HT1080 (cell line): ENCODE measurements around the gene CABLES1. TPM values are rescaled to one million over a fixed set of nuclear protein-coding genes. Genes with fewer than 3 reads are reported as not detected.
A peak's percentile ranks its signal among the peaks of the same experiment; 100 is the strongest.

Source experiments
- DNase-seq: peaks from one replicate; pipeline ENCODE4 v3.0.0-alpha.2; 2015; ENCODE audit warnings: low read depth
- total RNA-seq: library from RNA; depleted of rRNA; stranded (reverse); fragments of >200 nt; shearing (Covaris generic); gene quantifications from 2 replicates; pipeline ENCODE4 v1.2.3, GENCODE V29; 2014

The CABLES1 gene
- total RNA-seq, 1 experiment from 2014 or later: 5.3 TPM

GRCh38 chr18:23165271-23166068 lies 30.2 kb downstream of the CABLES1 start:
- DNase-seq: no peak

- DNase-seq: no peak
Observed at GRCh38 chr18:23166891-23167541, 31.7 kb downstream of the CABLES1 start.

- DNase-seq: no peak
Observed at GRCh38 chr18:23169673-23170044, 34.4 kb downstream of the CABLES1 start.

GRCh38 chr18:23170137-23170536 lies 34.9 kb downstream of the CABLES1 start:
- DNase-seq: no peak

GRCh38 chr18:23171581-23172156 lies 36.4 kb downstream of the CABLES1 start:
- DNase-seq: no peak

- DNase-seq: no peak
Observed at GRCh38 chr18:23172591-23173380, 37.5 kb downstream of the CABLES1 start.

- no peak for DNase-seq
Observed at GRCh38 chr18:23173912-23174311, 38.6 kb downstream of the CABLES1 start.

GRCh38 chr18:23176701-23177432 lies 41.6 kb downstream of the CABLES1 start:
- no peak for DNase-seq

- DNase-seq: no peak
Observed at GRCh38 chr18:23177433-23178072, 42.3 kb downstream of the CABLES1 start.

- DNase-seq: no peak
Observed at GRCh38 chr18:23178201-23178600, 42.9 kb downstream of the CABLES1 start.

GRCh38 chr18:23178661-23179081 lies 43.4 kb downstream of the CABLES1 start:
- no peak for DNase-seq

GRCh38 chr18:23179416-23179815 lies 44.1 kb downstream of the CABLES1 start:
- no peak for DNase-seq

GRCh38 chr18:23181547-23181946 lies 46.3 kb downstream of the CABLES1 start:
- no peak for DNase-seq

- no peak for DNase-seq
Observed at GRCh38 chr18:23182606-23183005, 47.3 kb downstream of the CABLES1 start.

- DNase-seq: no peak
Observed at GRCh38 chr18:23183411-23184150, 48.3 kb downstream of the CABLES1 start.

GRCh38 chr18:23186781-23187180 lies 51.5 kb downstream of the CABLES1 start:
- no peak for DNase-seq

GRCh38 chr18:23188068-23188760 lies 52.9 kb downstream of the CABLES1 start:
- peak; percentile 22 for DNase-seq

GRCh38 chr18:23189099-23189498 lies 53.8 kb downstream of the CABLES1 start:
- DNase-seq: no peak
